K562 (cell line): Measurements from ENCODE around the gene PNCK. TPM values are rescaled to one million over a fixed set of nuclear protein-coding genes. Genes with fewer than 3 reads are reported as not detected.

Source experiments
- ATAC-seq: fragments of 200-7000 bp; cut with Tn5 transposase; 3 replicates; pipeline ENCODE4 v1.9.1; 2020; ENCODE audit warnings: moderate library complexity
- BruUV-seq: library from RNA; stranded (reverse); fragments of 400-500 nt; replicated peaks from 2 replicates; lab custom pipeline; 2021; lab: Mats Ljungman, UMichigan
- CTCF ChIA-PET: fragments of 300-600 bp; formaldehyde crosslinking; extraction: SDS; loops from one replicate; lab custom pipeline; 2021; ENCODE audit warnings: low intra/inter-chr PET ratio; lab: Yijun Ruan, JAX
- POLR2A ChIA-PET: fragments of 300-600, 350-650 bp; sonication (Branson Sonifier 250); formaldehyde crosslinking; extraction: SDS; loops from one replicate; lab custom pipeline; 2021; ENCODE audit warnings: antibody characterized with exemption, inconsistent platforms; lab: Yijun Ruan, JAX
- DNase-seq, 4 experiments: peaks; one replicate each; pipeline versions ENCODE4 v3.0.0 to v3.0.0-alpha.2; 2011 to 2018; ENCODE audit warnings: low spot score in 3 of 4, mixed read lengths in 3 of 4; ENCODE audit errors: extremely low read depth in 1 of 4
- FAIRE-seq: peaks from 2 replicates; lab custom pipeline; 2011; peaks lifted over from hg19 to GRCh38; lab: Jason Lieb, UNC
- H2AFZ ChIP-seq: 2 replicates; pipeline ENCODE4 v1.6.0; 2011; ENCODE audit warnings: low read depth, low read length, control low read depth, inconsistent platforms
- H3K27ac ChIP-seq: fragments of 200-600 bp; 3 replicates; pipeline ENCODE4 v1.8.0; 2011; ENCODE audit warnings: low read depth, mild to moderate bottlenecking, control low read depth, inconsistent platforms, low read length, moderate library complexity, mixed read lengths; ENCODE audit errors: extremely low read depth
- H3K27me3 ChIP-seq, 2 experiments: fragments of 300-600 bp in 1 of 2; 2 replicates in 1 of 2; 3 replicates in 1 of 2; pipeline versions ENCODE4 v1.6.0 to v1.8.0; 2011; ENCODE audit warnings: inconsistent platforms in 2 of 2, low read length in 2 of 2, mild to moderate bottlenecking in 1 of 2, mixed read lengths in 1 of 2, moderate library complexity in 1 of 2; ENCODE audit not compliant: control insufficient read depth in 2 of 2, insufficient read depth in 2 of 2
- H3K36me3 ChIP-seq: fragments of 300-600 bp; 3 replicates; pipeline ENCODE4 v1.8.0; 2011; ENCODE audit warnings: mild to moderate bottlenecking, low read length, inconsistent platforms; ENCODE audit not compliant: control insufficient read depth, insufficient read depth
- H3K4me1 ChIP-seq, 2 experiments: fragments of 200-600 bp in 1 of 2; replicated peaks in 1 of 2; 2 replicates in 1 of 2; 3 replicates in 1 of 2; pipeline versions ENCODE4 v1.5.1 to v1.8.0; 2011; ENCODE audit warnings: inconsistent platforms in 2 of 2, low read length in 2 of 2, mild to moderate bottlenecking in 1 of 2, mixed read lengths in 1 of 2, moderate library complexity in 1 of 2; ENCODE audit not compliant: control insufficient read depth in 2 of 2, insufficient read depth in 2 of 2
- H3K4me2 ChIP-seq: 2 replicates; pipeline ENCODE4 v1.6.1; 2011; ENCODE audit warnings: low read length, control low read depth, inconsistent platforms, mixed read lengths; ENCODE audit not compliant: insufficient read depth
- H3K4me3 ChIP-seq: fragments of 200-600 bp; sonication (generic), shearing (Covaris generic); 2 replicates; pipeline ENCODE4 v1.5.1; 2016; ENCODE audit warnings: control low read depth, inconsistent platforms
- H3K79me2 ChIP-seq: fragments of 200-600 bp; 3 replicates; pipeline ENCODE4 v1.8.0; 2011; ENCODE audit warnings: low read length, inconsistent platforms; ENCODE audit not compliant: control insufficient read depth, insufficient read depth
- H3K9ac ChIP-seq, 2 experiments: 2 replicates each; pipeline versions ENCODE4 v1.6.0 to v1.6.1; 2011; ENCODE audit warnings: low read depth in 2 of 2, low read length in 2 of 2, control low read depth in 1 of 2, inconsistent platforms in 1 of 2, mild to moderate bottlenecking in 1 of 2, mixed read lengths in 1 of 2; ENCODE audit not compliant: insufficient read depth in 1 of 2
- H3K9me1 ChIP-seq: one replicate; pipeline ENCODE4 v1.6.0; 2011; ENCODE audit warnings: inconsistent platforms, mild to moderate bottlenecking, low read length, moderate library complexity; ENCODE audit not compliant: control insufficient read depth, insufficient read depth
- H3K9me3 ChIP-seq: replicated peaks from 2 replicates; pipeline ENCODE4 v1.5.1; 2011; ENCODE audit warnings: low read depth, low read length, inconsistent platforms; ENCODE audit not compliant: control insufficient read depth, insufficient read depth
- H4K20me1 ChIP-seq: replicated peaks from 2 replicates; pipeline ENCODE4 v1.6.1; 2011; ENCODE audit warnings: low read length, inconsistent platforms, mixed read lengths; ENCODE audit not compliant: control insufficient read depth, insufficient read depth
- EGR1 ChIP-seq: fragments of 450-650 bp; conservative IDR thresholded peaks from 2 replicates; pipeline ENCODE4 v1.6.1; 2017; ENCODE audit warnings: mild to moderate bottlenecking
- ZBTB8A ChIP-seq: fragments of 450-650 bp; IDR thresholded peaks from 2 replicates; pipeline ENCODE4 v1.6.1; 2018; ENCODE audit warnings: mild to moderate bottlenecking, moderate library complexity; ENCODE audit not compliant: partially characterized antibody
- WGBS: fragments of 100-300 bp; shearing (Covaris generic); methylation state at CpG from one replicate; pipeline ENCODE4 v1.1.6; 2016; ENCODE audit warnings: low coverage, mixed read lengths; ENCODE audit not compliant: insufficient coverage; ENCODE audit errors: missing lambda C conversion rate; 5-methylcytosine and 5-hydroxymethylcytosine counted together
- in situ Hi-C: fragments of 300-500 bp; cut with MboI; formaldehyde crosslinking; loops from 4 replicates; pipeline ENCODE4 v1.15.0; 2018; ENCODE audit warnings: inconsistent platforms, mixed read lengths
- intact Hi-C: fragments of 100-400 bp; cut with micrococcal nuclease; formaldehyde crosslinking; loops from 2 replicates; pipeline ENCODE4 v1.14.2; 2022
- polyA plus RNA-seq, 8 experiments: library from polyadenylated mRNA; depleted of rRNA in 4 of 8; stranded (reverse) in 5 of 8; unstranded in 3 of 8; fragments of >200 nt; fragmentation: Nextera tagmentation in 2 of 8; fragmentation: Illumina TruSeq in 1 of 8; extraction: Ambion mirVana in 2 of 8; extraction: Trizol in 1 of 8; gene quantifications; 2 replicates each; pipeline versions ENCODE4 v1.2.1 to v1.2.3, GENCODE V29; 2011 to 2014; ENCODE audit warnings: inconsistent platforms in 1 of 8, missing spikeins in 1 of 8
- total RNA-seq, 7 experiments: library from RNA; depleted of rRNA in 6 of 7; stranded (reverse); fragments of >200 nt in 6 of 7; fragmentation: Illumina TruSeq in 2 of 7; extraction: Trizol in 2 of 7; gene quantifications; 2 replicates each; pipeline versions ENCODE4 v1.2.1 to v1.2.3, GENCODE V29; 2011 to 2021; ENCODE audit warnings: low replicate concordance in 1 of 7
- TF ChIP-seq, protein P1 (sequence below): sonication (generic); IDR thresholded peaks from 2 replicates; pipeline ENCODE4 v1.6.1; 2016

The PNCK gene
- total and polyA plus RNA-seq, 9 of the 15 experiments (the other 6 are each of a cell fraction or from before 2014, with no cell fraction given): 0.13 to 7.5 (median 1.2) TPM; not detected in 1

GRCh38 chrX:153714256-153714655, 40.6 kb upstream of the PNCK start:
- Histone ChIP-seq H3K36me3 (peaks cover 80% of the 10 kb centered on the region; the same call in 2 of the 3 replicates), H3K27me3 (no peaks in the 10 kb centered on the region), H4K20me1 (no peaks in the 10 kb centered on the region), H3K27ac (no peak overlapping the region), H2AFZ (no peak overlapping the region), H3K4me2 (no peak overlapping the region), H3K4me1 (peaks cover 0 to 6% of the 10 kb centered on the region in 2 experiments; a peak in 2 of 5 replicates), H3K79me2 (peaks cover 14% of the 10 kb centered on the region; the same call in 2 of the 3 replicates), H3K9me1 (peaks cover 3% of the 10 kb centered on the region), H3K9me3 (no peaks in the 10 kb centered on the region), H3K4me3 (no peak overlapping the region), H3K9ac (no peak overlapping the region)
- ATAC-seq: no peak
- TF ChIP-seq, protein P1, sequence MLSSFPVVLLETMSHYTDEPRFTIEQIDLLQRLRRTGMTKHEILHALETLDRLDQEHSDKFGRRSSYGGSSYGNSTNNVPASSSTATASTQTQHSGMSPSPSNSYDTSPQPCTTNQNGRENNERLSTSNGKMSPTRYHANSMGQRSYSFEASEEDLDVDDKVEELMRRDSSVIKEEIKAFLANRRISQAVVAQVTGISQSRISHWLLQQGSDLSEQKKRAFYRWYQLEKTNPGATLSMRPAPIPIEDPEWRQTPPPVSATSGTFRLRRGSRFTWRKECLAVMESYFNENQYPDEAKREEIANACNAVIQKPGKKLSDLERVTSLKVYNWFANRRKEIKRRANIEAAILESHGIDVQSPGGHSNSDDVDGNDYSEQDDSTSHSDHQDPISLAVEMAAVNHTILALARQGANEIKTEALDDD: peak; percentile 57; the same call in 1 of the 2 replicates
- TF ChIP-seq EGR1: no peak
- TF ChIP-seq ZBTB8A: no peak
- ChIA-PET POLR2A (interaction anchor here (0.6 to 1.1 kb wide), 4 partner anchors 12 to 215 kb away, joined by 3 read pairs; no protein-coding TSS in a partner anchor), CTCF (interaction anchor here (0.7 kb wide), 1 partner anchor 239 kb away, joined by 3 read pairs; no protein-coding TSS in a partner anchor)
- DNase-seq: no peak
- BruUV-seq: no TSS peak
- intact Hi-C loops (no loop called here), in situ Hi-C loops (no loop called here)
- FAIRE-seq: no peak
- WGBS: 51% methylated on average over 3 of the region's 3 CpGs
